ENCODE measurements around the gene CFDP1.
A peak's percentile ranks its signal among the peaks of the same experiment; 100 is the strongest.

Gene CFDP1

DNA sequence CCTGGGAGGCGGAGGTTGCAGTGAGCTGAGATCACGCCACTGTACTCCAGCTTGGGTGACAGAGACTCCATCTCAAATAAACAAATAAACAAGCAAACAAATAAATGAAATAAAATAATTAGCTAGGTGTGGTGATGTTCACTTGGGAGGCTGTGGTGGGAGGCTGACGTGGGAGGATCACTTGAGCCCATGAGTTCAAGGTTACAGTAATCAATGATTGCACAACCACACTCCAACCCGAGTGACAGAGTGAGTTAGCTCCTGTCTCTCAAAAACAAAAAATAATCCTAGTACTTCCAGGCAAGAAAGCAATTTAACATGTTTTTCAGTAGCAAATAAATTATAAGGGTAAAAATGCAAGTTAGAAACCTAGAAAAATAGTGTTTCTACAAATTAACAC, 26.4 kb downstream of the CFDP1 start:
- no peak overlapping the region for H3K56ac ChIP-seq (ENCODE audit: low read length)
- H2BK15ac ChIP-seq (replicated peaks; ENCODE audit: low read depth), result no peak overlapping the region
- H3K4me2 ChIP-seq (ENCODE audit: low read length), result no peak overlapping the region
- WGBS (ENCODE audit: extremely low coverage, insufficient coverage, low lambda C conversion rate), result no CpG with 5 or more reads among the region's 4 CpGs
- H3K27me3 ChIP-seq (ENCODE audit: insufficient read depth, low read length, poor library complexity), result no peaks in the 10 kb centered on the region
- no peak overlapping the region for H2AK5ac ChIP-seq (ENCODE audit: low read length)
- no peak overlapping the region for H3K23ac ChIP-seq (ENCODE audit: low read length)
- H3K79me1 ChIP-seq (ENCODE audit: low read length), result no peaks in the 10 kb centered on the region
- H3K4ac ChIP-seq (ENCODE audit: low read depth, low read length), result no peak overlapping the region
- no peak overlapping the region for H3K9ac ChIP-seq (ENCODE audit: low read length)
- H3K36me3 ChIP-seq (ENCODE audit: control insufficient read depth, insufficient read depth, low read length), result no peaks in the 10 kb centered on the region
- H4K5ac ChIP-seq (ENCODE audit: low read length), result no peak overlapping the region
- H3K4me3 ChIP-seq (ENCODE audit: low read length), result no peak overlapping the region
- DNase-seq, result no peak
- no peak overlapping the region for H3K18ac ChIP-seq (ENCODE audit: low read length)
- no peaks in the 10 kb centered on the region for H3K79me2 ChIP-seq (ENCODE audit: control insufficient read depth, insufficient read depth, low read length)
- H4K8ac ChIP-seq (ENCODE audit: low read depth, low read length), result no peak overlapping the region
- no peaks in the 10 kb centered on the region for H3K4me1 ChIP-seq (ENCODE audit: control insufficient read depth, low read depth, low read length)
- no peak overlapping the region for H3K27ac ChIP-seq (ENCODE audit: low read depth, low read length)
- H2BK120ac ChIP-seq (ENCODE audit: low read depth, low read length), result no peak overlapping the region
- no peak overlapping the region for H2BK5ac ChIP-seq (ENCODE audit: low read length)

DNA sequence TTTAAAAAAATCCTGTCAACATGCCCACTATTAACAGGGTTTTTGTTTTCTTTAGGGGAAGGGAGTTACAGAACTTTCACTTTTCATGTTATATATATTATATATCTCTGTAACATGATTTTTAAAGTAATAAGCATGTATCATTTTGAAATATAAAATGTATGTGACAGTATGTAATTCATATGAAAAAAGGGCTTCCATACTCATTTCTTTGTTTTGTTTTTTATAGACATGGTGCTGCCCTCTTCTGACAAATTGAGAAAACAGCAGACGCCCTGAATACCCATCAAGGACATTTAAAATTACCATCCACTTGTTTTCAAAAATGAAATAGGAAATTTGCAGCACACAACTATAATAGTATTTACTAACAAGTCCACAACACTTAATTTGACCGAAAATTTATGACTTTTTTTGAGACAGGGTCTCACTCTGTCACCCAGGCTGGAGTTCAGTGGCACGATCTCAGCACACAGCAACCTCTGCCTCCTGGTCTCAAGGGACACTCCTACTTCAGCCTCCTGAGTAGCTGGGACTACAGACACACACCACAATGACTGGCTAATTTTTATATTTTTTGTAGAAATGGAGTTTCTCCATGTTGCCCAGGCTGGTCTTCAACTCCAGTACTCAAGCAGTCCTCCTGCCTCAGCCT, 30.4 kb downstream of the CFDP1 start:
- H3K79me1 ChIP-seq (ENCODE audit: low read length), result peaks cover 3% of the 10 kb centered on the region
- H3K4me2 ChIP-seq (ENCODE audit: low read length), result no peak overlapping the region
- no peak overlapping the region for H3K27ac ChIP-seq (ENCODE audit: low read depth, low read length)
- H3K18ac ChIP-seq (ENCODE audit: low read length), result no peak overlapping the region
- H3K79me2 ChIP-seq (ENCODE audit: control insufficient read depth, insufficient read depth, low read length), result no peaks in the 10 kb centered on the region
- H3K4me1 ChIP-seq (ENCODE audit: control insufficient read depth, low read depth, low read length), result no peaks in the 10 kb centered on the region
- H2BK15ac ChIP-seq (replicated peaks; ENCODE audit: low read depth), result no peak overlapping the region
- no CpG with 5 or more reads among the region's 3 CpGs for WGBS (ENCODE audit: extremely low coverage, insufficient coverage, low lambda C conversion rate)
- peaks cover 2% of the 10 kb centered on the region for H3K36me3 ChIP-seq (ENCODE audit: control insufficient read depth, insufficient read depth, low read length)
- no peak overlapping the region for H3K56ac ChIP-seq (ENCODE audit: low read length)
- H2AK5ac ChIP-seq (ENCODE audit: low read length), result no peak overlapping the region
- no peak overlapping the region for H3K4ac ChIP-seq (ENCODE audit: low read depth, low read length)
- H4K5ac ChIP-seq (ENCODE audit: low read length), result no peak overlapping the region
- peak; percentile 43 for DNase-seq
- no peak overlapping the region for H3K4me3 ChIP-seq (ENCODE audit: low read length)
- no peak overlapping the region for H4K8ac ChIP-seq (ENCODE audit: low read depth, low read length)
- no peak overlapping the region for H3K9ac ChIP-seq (ENCODE audit: low read length)
- no peak overlapping the region for H2BK5ac ChIP-seq (ENCODE audit: low read length)
- H3K23ac ChIP-seq (ENCODE audit: low read length), result no peak overlapping the region
- H2BK120ac ChIP-seq (ENCODE audit: low read depth, low read length), result no peak overlapping the region
- H3K27me3 ChIP-seq (ENCODE audit: insufficient read depth, low read length, poor library complexity), result no peaks in the 10 kb centered on the region

DNA sequence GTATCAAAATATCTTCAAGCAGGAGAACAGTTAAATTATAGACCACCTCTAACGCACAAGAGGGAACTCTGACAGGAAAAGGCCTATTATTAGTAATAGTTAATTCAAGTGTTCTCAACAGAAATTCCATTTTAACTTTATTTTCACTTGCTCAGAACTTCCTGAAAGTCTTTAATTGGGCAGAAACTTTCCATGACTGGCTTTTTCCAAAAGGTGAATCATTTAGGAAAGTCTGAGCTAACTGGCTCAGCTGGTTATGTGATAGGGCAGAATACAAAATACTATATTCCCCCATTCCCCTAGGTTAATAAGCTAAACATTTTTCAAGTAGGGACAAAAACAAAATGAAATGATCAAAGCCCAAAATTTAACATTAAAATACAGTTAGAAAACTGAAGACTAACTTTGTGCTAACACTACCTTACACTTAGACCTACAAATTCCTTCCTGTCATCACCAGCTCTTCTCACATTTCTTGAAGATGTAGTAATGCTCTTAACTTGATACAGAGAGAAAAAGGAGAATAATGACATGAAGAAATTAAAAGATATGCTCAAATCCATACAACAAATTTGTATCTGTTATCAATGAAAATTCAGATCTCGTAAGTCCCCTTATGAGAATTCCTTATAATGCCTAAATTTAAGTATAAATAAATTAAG, 31.0 kb downstream of the CFDP1 start:
- no CpG with 5 or more reads among the region's 2 CpGs for WGBS (ENCODE audit: extremely low coverage, insufficient coverage, low lambda C conversion rate)
- Histone ChIP-seq H3K23ac (ENCODE audit: low read length) (no peak overlapping the region), H3K79me2 (ENCODE audit: control insufficient read depth, insufficient read depth, low read length) (no peaks in the 10 kb centered on the region), H2BK120ac (ENCODE audit: low read depth, low read length) (no peak overlapping the region), H3K36me3 (ENCODE audit: control insufficient read depth, insufficient read depth, low read length) (peaks cover 2% of the 10 kb centered on the region), H2BK15ac (replicated peaks; ENCODE audit: low read depth) (no peak overlapping the region), H3K56ac (ENCODE audit: low read length) (no peak overlapping the region), H2AK5ac (ENCODE audit: low read length) (no peak overlapping the region), H3K4ac (ENCODE audit: low read depth, low read length) (no peak overlapping the region), H3K27ac (ENCODE audit: low read depth, low read length) (no peak overlapping the region), H4K8ac (ENCODE audit: low read depth, low read length) (no peak overlapping the region), H3K9ac (ENCODE audit: low read length) (no peak overlapping the region), H3K18ac (ENCODE audit: low read length) (no peak overlapping the region), H3K4me3 (ENCODE audit: low read length) (no peak overlapping the region), H3K27me3 (ENCODE audit: insufficient read depth, low read length, poor library complexity) (no peaks in the 10 kb centered on the region), H3K4me2 (ENCODE audit: low read length) (no peak overlapping the region), H4K5ac (ENCODE audit: low read length) (no peak overlapping the region), H3K4me1 (ENCODE audit: control insufficient read depth, low read depth, low read length) (no peaks in the 10 kb centered on the region), H2BK5ac (ENCODE audit: low read length) (no peak overlapping the region), H3K79me1 (ENCODE audit: low read length) (peaks cover 4% of the 10 kb centered on the region)
- DNase-seq, result peak; percentile 34

DNA sequence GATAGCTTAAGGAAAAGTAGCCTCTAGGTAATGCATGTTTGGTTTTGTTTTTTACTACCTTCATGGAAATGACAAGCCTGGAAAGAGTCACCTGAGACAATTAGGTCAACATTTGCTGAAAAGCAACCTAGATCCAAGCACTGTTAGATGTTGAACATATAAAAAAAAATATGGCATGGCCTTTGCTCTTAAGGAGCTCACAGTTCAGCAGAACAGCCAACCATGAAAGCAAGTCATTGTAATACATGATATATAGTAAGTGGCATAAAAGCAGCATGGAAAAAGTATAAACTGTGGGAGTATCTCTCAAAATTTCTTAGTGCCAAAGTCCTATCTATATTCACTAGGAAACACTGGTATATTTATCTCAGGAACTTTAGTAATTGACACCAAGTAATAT, 31.6 kb downstream of the CFDP1 start:
- Histone ChIP-seq H3K27me3 (ENCODE audit: insufficient read depth, low read length, poor library complexity) (no peaks in the 10 kb centered on the region), H3K27ac (ENCODE audit: low read depth, low read length) (no peak overlapping the region), H3K4me1 (ENCODE audit: control insufficient read depth, low read depth, low read length) (no peaks in the 10 kb centered on the region), H2BK120ac (ENCODE audit: low read depth, low read length) (no peak overlapping the region), H3K79me2 (ENCODE audit: control insufficient read depth, insufficient read depth, low read length) (no peaks in the 10 kb centered on the region), H2BK5ac (ENCODE audit: low read length) (no peak overlapping the region), H3K4me3 (ENCODE audit: low read length) (no peak overlapping the region), H3K56ac (ENCODE audit: low read length) (no peak overlapping the region), H3K4ac (ENCODE audit: low read depth, low read length) (no peak overlapping the region), H2AK5ac (ENCODE audit: low read length) (no peak overlapping the region), H3K4me2 (ENCODE audit: low read length) (no peak overlapping the region), H3K79me1 (ENCODE audit: low read length) (peaks cover 4% of the 10 kb centered on the region), H3K18ac (ENCODE audit: low read length) (no peak overlapping the region), H3K9ac (ENCODE audit: low read length) (no peak overlapping the region), H4K8ac (ENCODE audit: low read depth, low read length) (no peak overlapping the region), H3K23ac (ENCODE audit: low read length) (no peak overlapping the region), H2BK15ac (replicated peaks; ENCODE audit: low read depth) (no peak overlapping the region), H3K36me3 (ENCODE audit: control insufficient read depth, insufficient read depth, low read length) (peaks cover 2% of the 10 kb centered on the region), H4K5ac (ENCODE audit: low read length) (no peak overlapping the region)
- no peak for DNase-seq

DNA sequence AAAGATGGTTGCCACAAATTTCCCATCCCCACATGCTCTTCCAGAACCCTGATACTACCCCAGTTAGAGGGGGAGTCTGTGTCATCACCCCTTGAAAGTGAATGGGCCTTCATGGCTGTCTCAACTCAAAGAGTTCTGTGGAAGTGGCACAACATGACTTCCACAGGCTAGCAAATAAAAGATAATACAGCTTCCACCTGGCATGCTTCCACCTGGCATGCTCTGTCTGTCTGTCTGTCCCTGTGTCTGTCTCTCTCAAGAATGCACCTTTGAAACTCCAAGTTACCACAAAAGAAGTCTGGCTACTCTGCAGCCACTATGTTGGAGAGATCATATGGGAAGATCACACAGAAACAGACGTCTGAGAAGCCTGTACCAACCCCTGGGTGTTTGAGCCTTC, 35.0 kb downstream of the CFDP1 start:
- no peak overlapping the region for H3K4me3 ChIP-seq (ENCODE audit: low read length)
- no CpG with 5 or more reads among the region's 1 CpG for WGBS (ENCODE audit: extremely low coverage, insufficient coverage, low lambda C conversion rate)
- H3K56ac ChIP-seq (ENCODE audit: low read length), result no peak overlapping the region
- H2BK15ac ChIP-seq (replicated peaks; ENCODE audit: low read depth), result no peak overlapping the region
- no peak overlapping the region for H3K27ac ChIP-seq (ENCODE audit: low read depth, low read length)
- H3K79me2 ChIP-seq (ENCODE audit: control insufficient read depth, insufficient read depth, low read length), result no peaks in the 10 kb centered on the region
- H2BK120ac ChIP-seq (ENCODE audit: low read depth, low read length), result no peak overlapping the region
- no peaks in the 10 kb centered on the region for H3K27me3 ChIP-seq (ENCODE audit: insufficient read depth, low read length, poor library complexity)
- no peak for DNase-seq
- H3K23ac ChIP-seq (ENCODE audit: low read length), result no peak overlapping the region
- H3K18ac ChIP-seq (ENCODE audit: low read length), result no peak overlapping the region
- no peak overlapping the region for H4K5ac ChIP-seq (ENCODE audit: low read length)
- H3K36me3 ChIP-seq (ENCODE audit: control insufficient read depth, insufficient read depth, low read length), result peaks cover 2% of the 10 kb centered on the region
- H3K9ac ChIP-seq (ENCODE audit: low read length), result no peak overlapping the region
- H2BK5ac ChIP-seq (ENCODE audit: low read length), result no peak overlapping the region
- H3K79me1 ChIP-seq (ENCODE audit: low read length), result peaks cover 4% of the 10 kb centered on the region
- H4K8ac ChIP-seq (ENCODE audit: low read depth, low read length), result no peak overlapping the region
- no peak overlapping the region for H3K4ac ChIP-seq (ENCODE audit: low read depth, low read length)
- H3K4me1 ChIP-seq (ENCODE audit: control insufficient read depth, low read depth, low read length), result no peaks in the 10 kb centered on the region
- H2AK5ac ChIP-seq (ENCODE audit: low read length), result no peak overlapping the region
- H3K4me2 ChIP-seq (ENCODE audit: low read length), result no peak overlapping the region

DNA sequence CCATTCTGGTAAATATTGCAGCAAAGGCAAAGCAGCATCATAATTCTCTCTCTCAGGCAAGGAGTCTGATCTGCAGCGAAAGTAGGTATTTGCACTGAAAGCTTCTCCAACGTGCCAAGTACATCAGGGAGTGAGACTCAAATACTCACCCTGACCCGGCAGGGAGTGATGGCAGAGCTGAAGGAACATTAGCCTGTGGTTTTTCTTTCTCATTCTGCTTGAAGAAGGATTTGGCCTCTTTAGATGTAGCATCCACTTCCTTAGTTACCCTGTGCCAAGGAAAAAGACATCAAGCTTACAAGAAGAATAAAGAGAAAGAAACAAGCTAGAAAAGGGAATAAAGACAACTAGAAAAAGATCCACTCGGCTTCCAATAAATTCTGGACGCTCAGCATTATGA, 38.4 kb downstream of the CFDP1 start:
- Histone ChIP-seq H3K18ac (ENCODE audit: low read length) (no peak overlapping the region), H3K27ac (ENCODE audit: low read depth, low read length) (no peak overlapping the region), H3K4me3 (ENCODE audit: low read length) (no peak overlapping the region), H3K4me1 (ENCODE audit: control insufficient read depth, low read depth, low read length) (no peaks in the 10 kb centered on the region), H3K9ac (ENCODE audit: low read length) (no peak overlapping the region), H3K27me3 (ENCODE audit: insufficient read depth, low read length, poor library complexity) (no peaks in the 10 kb centered on the region), H3K79me2 (ENCODE audit: control insufficient read depth, insufficient read depth, low read length) (no peaks in the 10 kb centered on the region), H4K5ac (ENCODE audit: low read length) (no peak overlapping the region), H2BK15ac (replicated peaks; ENCODE audit: low read depth) (no peak overlapping the region), H4K8ac (ENCODE audit: low read depth, low read length) (no peak overlapping the region), H2BK5ac (ENCODE audit: low read length) (no peak overlapping the region), H3K23ac (ENCODE audit: low read length) (no peak overlapping the region), H3K56ac (ENCODE audit: low read length) (no peak overlapping the region), H3K79me1 (ENCODE audit: low read length) (peaks cover 3% of the 10 kb centered on the region), H3K4ac (ENCODE audit: low read depth, low read length) (no peak overlapping the region), H2AK5ac (ENCODE audit: low read length) (no peak overlapping the region), H2BK120ac (ENCODE audit: low read depth, low read length) (no peak overlapping the region), H3K36me3 (ENCODE audit: control insufficient read depth, insufficient read depth, low read length) (peaks cover 3% of the 10 kb centered on the region), H3K4me2 (ENCODE audit: low read length) (no peak overlapping the region)
- DNase-seq, result no peak
- no CpG with 5 or more reads among the region's 5 CpGs for WGBS (ENCODE audit: extremely low coverage, insufficient coverage, low lambda C conversion rate)
